ENCODE measurements around the gene FHOD3. TPM values are rescaled to one million over a fixed set of nuclear protein-coding genes. Genes with fewer than 3 reads are reported as not detected.

FHOD3 gene
- total and polyA plus RNA-seq, 9 of the 15 experiments (the other 6 are each of a cell fraction or from before 2014, with no cell fraction given): 0.11 TPM; not detected in 8

DNA sequence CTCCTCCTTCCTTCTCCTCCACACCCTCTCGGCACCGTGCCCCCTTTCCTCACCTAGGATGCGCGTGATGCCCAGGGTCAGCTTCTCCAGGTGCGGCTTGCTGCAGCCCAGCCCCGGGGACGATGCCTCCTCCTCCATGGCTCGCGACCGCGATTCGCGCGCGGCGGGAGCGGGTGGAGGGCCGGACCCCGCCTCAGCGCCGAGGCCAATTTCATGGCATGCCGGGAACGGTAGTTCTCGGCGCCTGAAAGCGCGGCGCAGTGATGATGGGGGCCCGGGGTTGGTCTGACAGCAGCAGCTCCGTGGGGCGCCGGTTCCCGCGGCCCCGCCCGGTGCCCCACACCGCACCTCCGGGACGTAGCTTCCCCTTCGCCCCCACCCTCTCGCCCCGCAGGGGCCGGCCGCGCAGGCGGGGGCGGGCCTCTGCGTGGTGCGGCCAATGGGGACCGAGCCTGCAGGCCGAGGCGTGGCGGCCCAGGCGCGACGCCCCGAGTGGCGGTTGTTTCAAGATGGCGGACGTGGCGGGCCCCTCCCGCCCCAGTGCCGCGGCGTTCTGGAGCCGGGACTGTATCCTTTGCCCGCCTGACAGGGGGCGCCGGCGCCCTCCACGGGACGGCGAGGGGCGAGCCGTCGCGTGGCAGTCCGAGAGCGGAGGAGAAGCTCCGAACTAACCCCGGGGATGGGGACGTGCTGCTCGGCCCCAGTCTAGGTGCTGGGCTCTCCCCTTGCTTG is 531.3 kb downstream of the FHOD3 start, which contains the start of the genes KIAA1328 and TPGS2:
KIAA1328 (plus strand) TSS at position 498 of the 732 bp plus-strand sequence; CDS start at position 510, 12 bp downstream.
TPGS2 (minus strand) TSS at position 373 of the 732 bp plus-strand sequence; CDS start at position 138, 235 bp downstream.
- intact Hi-C loops (cut with micrococcal nuclease) (no loop called here), in situ Hi-C loops (cut with MboI) (no loop called here)
- peaks cover 74% of the 10 kb centered on the region for H3K79me2 ChIP-seq (ENCODE audit: control insufficient read depth, insufficient read depth, low read length)
- BruUV-seq (replicated peaks): no TSS peak
- H3K4me2 ChIP-seq (ENCODE audit: insufficient read depth, low read length): peak within 1 kb of the TSS; percentile 99
- H3K36me3 ChIP-seq (ENCODE audit: control insufficient read depth, insufficient read depth, low read length): peaks cover 22% of the 10 kb centered on the region
- H3K27me3 ChIP-seq (ENCODE audit: control insufficient read depth in 2 of 2, insufficient read depth in 2 of 2, low read length in 2 of 2): no peaks in the 10 kb centered on the region; a peak in 1 of 5 replicates
- no peaks in the 10 kb centered on the region for H3K9me3 ChIP-seq (replicated peaks; ENCODE audit: control insufficient read depth, insufficient read depth, low read depth, low read length)
- no peaks in the 10 kb centered on the region for H4K20me1 ChIP-seq (replicated peaks; ENCODE audit: control insufficient read depth, insufficient read depth, low read length)
- peaks cover 3 to 24% of the 10 kb centered on the region in 2 experiments; a peak in 3 of 5 replicates for H3K4me1 ChIP-seq (replicated peaks in 1 of 2; ENCODE audit: control insufficient read depth in 2 of 2, insufficient read depth in 2 of 2, low read length in 2 of 2)
- peak within 1 kb of the TSS; percentile 89 to 97 for H3K9ac ChIP-seq (ENCODE audit: insufficient read depth in 1 of 2, low read depth in 2 of 2, low read length in 2 of 2)
- ChIA-PET POLR2A (interaction anchor here (0.7 to 2.5 kb wide), 11 partner anchors 10 to 848 kb away, joined by 3 to 19 read pairs (median 4); no protein-coding TSS in a partner anchor), CTCF (ENCODE audit: low intra/inter-chr PET ratio) (interaction anchor here (0.6 to 1.2 kb wide), 3 partner anchors 36 to 505 kb away, joined by 3 to 4 read pairs (median 3); no protein-coding TSS in a partner anchor)
- H3K9me1 ChIP-seq (ENCODE audit: control insufficient read depth, insufficient read depth, low read length): no peaks in the 10 kb centered on the region
- ATAC-seq (peak; percentile 94), DNase-seq (ENCODE audit: extremely low read depth in 1 of 4, low spot score in 3 of 4) (peak; percentile 94 to 96 (median 96)), FAIRE-seq (no peak)
- H3K4me3 ChIP-seq: peak within 1 kb of the TSS; percentile 95
- H3K27ac ChIP-seq (ENCODE audit: extremely low read depth, low read depth, low read length): peak within 1 kb of the TSS; percentile 87
- under 1% methylated on average over 62 of the region's 83 CpGs for WGBS (ENCODE audit: insufficient coverage, low coverage, missing lambda C conversion rate)
- peak within 1 kb of the TSS; percentile 99 for H2AFZ ChIP-seq (ENCODE audit: low read depth, low read length)
- TF ChIP-seq MTA1 (IDR thresholded peaks at IDR 0.05; ENCODE audit: borderline replicate concordance): peak; percentile 89; the same call in 1 of the 2 replicates
- no peak for TF ChIP-seq CBFA2T3 (IDR thresholded peaks at IDR 0.05)
- TF ChIP-seq, protein P1, sequence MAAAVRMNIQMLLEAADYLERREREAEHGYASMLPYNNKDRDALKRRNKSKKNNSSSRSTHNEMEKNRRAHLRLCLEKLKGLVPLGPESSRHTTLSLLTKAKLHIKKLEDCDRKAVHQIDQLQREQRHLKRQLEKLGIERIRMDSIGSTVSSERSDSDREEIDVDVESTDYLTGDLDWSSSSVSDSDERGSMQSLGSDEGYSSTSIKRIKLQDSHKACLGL (CRISPR knock-in tag; IDR thresholded peaks at IDR 0.05; ENCODE audit: borderline replicate concordance, poor library complexity, severe bottlenecking): no peak
- 0 out of 2 replicates have a peak, but pooled peaks have one; percentile 53 for TF ChIP-seq ZNF76 (CRISPR knock-in tag; IDR thresholded peaks at IDR 0.05; ENCODE audit: borderline replicate concordance)
- TF ChIP-seq MYBL2 (IDR thresholded peaks at IDR 0.05; ENCODE audit: low read depth): no peak
- TF ChIP-seq MYBL2 (CRISPR knock-in tag; IDR thresholded peaks at IDR 0.05; ENCODE audit: borderline replicate concordance): no peak
- TF ChIP-seq, protein P2, sequence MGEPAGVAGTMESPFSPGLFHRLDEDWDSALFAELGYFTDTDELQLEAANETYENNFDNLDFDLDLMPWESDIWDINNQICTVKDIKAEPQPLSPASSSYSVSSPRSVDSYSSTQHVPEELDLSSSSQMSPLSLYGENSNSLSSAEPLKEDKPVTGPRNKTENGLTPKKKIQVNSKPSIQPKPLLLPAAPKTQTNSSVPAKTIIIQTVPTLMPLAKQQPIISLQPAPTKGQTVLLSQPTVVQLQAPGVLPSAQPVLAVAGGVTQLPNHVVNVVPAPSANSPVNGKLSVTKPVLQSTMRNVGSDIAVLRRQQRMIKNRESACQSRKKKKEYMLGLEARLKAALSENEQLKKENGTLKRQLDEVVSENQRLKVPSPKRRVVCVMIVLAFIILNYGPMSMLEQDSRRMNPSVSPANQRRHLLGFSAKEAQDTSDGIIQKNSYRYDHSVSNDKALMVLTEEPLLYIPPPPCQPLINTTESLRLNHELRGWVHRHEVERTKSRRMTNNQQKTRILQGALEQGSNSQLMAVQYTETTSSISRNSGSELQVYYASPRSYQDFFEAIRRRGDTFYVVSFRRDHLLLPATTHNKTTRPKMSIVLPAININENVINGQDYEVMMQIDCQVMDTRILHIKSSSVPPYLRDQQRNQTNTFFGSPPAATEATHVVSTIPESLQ (CRISPR knock-in tag; IDR thresholded peaks at IDR 0.05): no peak
- TF ChIP-seq, protein P3, sequence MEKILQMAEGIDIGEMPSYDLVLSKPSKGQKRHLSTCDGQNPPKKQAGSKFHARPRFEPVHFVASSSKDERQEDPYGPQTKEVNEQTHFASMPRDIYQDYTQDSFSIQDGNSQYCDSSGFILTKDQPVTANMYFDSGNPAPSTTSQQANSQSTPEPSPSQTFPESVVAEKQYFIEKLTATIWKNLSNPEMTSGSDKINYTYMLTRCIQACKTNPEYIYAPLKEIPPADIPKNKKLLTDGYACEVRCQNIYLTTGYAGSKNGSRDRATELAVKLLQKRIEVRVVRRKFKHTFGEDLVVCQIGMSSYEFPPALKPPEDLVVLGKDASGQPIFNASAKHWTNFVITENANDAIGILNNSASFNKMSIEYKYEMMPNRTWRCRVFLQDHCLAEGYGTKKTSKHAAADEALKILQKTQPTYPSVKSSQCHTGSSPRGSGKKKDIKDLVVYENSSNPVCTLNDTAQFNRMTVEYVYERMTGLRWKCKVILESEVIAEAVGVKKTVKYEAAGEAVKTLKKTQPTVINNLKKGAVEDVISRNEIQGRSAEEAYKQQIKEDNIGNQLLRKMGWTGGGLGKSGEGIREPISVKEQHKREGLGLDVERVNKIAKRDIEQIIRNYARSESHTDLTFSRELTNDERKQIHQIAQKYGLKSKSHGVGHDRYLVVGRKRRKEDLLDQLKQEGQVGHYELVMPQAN (IDR thresholded peaks at IDR 0.05; ENCODE audit: borderline replicate concordance): peak; percentile 82; the same call in 1 of the 2 replicates
- no peak for TF ChIP-seq POLR3G (IDR thresholded peaks at IDR 0.05; ENCODE audit: extremely low read depth, insufficient read length, insufficient replicate concordance)
- TF ChIP-seq, protein P4, sequence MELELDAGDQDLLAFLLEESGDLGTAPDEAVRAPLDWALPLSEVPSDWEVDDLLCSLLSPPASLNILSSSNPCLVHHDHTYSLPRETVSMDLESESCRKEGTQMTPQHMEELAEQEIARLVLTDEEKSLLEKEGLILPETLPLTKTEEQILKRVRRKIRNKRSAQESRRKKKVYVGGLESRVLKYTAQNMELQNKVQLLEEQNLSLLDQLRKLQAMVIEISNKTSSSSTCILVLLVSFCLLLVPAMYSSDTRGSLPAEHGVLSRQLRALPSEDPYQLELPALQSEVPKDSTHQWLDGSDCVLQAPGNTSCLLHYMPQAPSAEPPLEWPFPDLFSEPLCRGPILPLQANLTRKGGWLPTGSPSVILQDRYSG (tag; conservative IDR thresholded peaks at IDR 0.05; ENCODE audit: low read depth): no peak
- no peak for TF ChIP-seq ASH1L (IDR thresholded peaks at IDR 0.05; ENCODE audit: borderline replicate concordance, low read depth, partially characterized antibody)
- TF ChIP-seq KLF13 (tag; IDR thresholded peaks at IDR 0.05; ENCODE audit: borderline replicate concordance, low read depth): no peak
- TF ChIP-seq CHD1 (IDR thresholded peaks at IDR 0.05; ENCODE audit: low read length): no peak
- no peak; the same call in 1 of the 2 replicates for TF ChIP-seq BRD4 (IDR thresholded peaks at IDR 0.05)
- TF ChIP-seq ZBED1 (IDR thresholded peaks at IDR 0.05): no peak
- TF ChIP-seq ZNF124 (CRISPR knock-in tag; IDR thresholded peaks at IDR 0.05): no peak

Measured in K562 (cell line).